ENCODE data around the gene WNT6.

DNA sequence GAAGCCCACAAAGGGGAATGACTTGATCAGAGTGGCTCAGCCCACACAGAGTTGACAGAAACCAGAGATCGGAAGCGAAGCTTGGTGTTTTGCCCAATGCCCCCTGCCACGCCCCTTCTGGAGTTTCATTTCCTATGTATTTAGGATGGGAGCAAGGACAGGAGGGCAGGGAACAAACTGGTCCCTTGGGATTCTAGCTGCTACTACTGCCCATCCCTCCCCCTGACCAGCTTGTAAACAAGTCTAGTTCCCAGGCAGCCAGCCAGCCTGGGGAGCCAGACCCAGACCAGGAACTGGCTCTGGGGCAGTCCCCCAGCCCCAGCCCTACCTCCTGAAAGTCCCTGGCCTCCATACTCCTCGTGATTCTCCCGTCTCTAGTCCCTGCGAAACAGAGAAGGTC is 8.3 kb downstream of the WNT6 start:
- no peak for TF ChIP-seq EZH2 (IDR thresholded peaks at IDR 0.05; ENCODE audit: insufficient read depth, poor library complexity, severe bottlenecking)
- TF ChIP-seq EZH2phosphoT487 (IDR thresholded peaks at IDR 0.05; ENCODE audit: insufficient read depth, low read depth): no peak
